Activated T-cell treated with anti-CD3 and anti-CD28 coated beads, Interleukin-2, amount 50 U/mL, for 1 hour (primary cell): ENCODE results near the gene NAA16.
A peak's percentile ranks its signal among the peaks of the same experiment; 100 is the strongest.
"Not testable (repeated sequence)": the region's sequence is repeated elsewhere in the genome, so short reads cannot be mapped to it uniquely, and the experiment has no call there.

Experiments
- DNase-seq: peaks from one replicate; pipeline ENCODE4 v3.0.0-alpha.2; 2020

Gene NAA16

GRCh38 chr13:41310963-41311405, at the start of gene NAA16:
TSS of gene NAA16 (plus strand) at chr13:41311267. CDS start at chr13:41311529, 262 bp downstream.
- DNase-seq: peak; percentile 98

- DNase-seq: peak; percentile 82
Measured at GRCh38 chr13:41263261-41263971, 47.7 kb upstream of the NAA16 start, which contains the start of gene MTRF1. TSS of gene MTRF1 (minus strand) at chr13:41263576. CDS start at chr13:41260907, 2,669 bp downstream.

DNA sequence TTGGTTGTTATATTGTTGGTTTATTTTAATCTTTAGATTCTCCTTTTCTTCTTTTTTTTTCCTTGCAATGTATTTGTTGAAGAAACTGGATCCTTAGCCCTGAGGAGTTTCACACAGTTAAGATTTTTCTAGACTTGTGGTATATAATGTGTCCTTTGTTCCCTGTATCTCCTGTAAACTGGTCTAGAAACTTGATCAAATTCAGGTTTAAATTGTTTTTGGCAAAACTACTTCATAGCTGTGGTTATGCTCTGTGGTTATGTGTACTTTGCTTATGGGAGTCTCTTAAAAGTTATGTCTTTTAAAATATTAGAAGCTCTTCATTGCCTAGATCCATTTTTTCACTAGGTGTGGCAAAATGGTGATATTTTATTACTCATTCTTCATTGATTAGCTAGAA, 44.0 kb upstream of the NAA16 start:
- DNase-seq: no peak

GRCh38 chr13:41268764-41269163, 42.3 kb upstream of the NAA16 start:
- DNase-seq: no peak

GRCh38 chr13:41271456-41272285, 39.4 kb upstream of the NAA16 start:
- DNase-seq: peak; percentile 22

GRCh38 chr13:41273831-41274441, 37.1 kb upstream of the NAA16 start:
- DNase-seq: no peak

GRCh38 chr13:41274881-41275280, 36.2 kb upstream of the NAA16 start:
- no peak for DNase-seq

DNA sequence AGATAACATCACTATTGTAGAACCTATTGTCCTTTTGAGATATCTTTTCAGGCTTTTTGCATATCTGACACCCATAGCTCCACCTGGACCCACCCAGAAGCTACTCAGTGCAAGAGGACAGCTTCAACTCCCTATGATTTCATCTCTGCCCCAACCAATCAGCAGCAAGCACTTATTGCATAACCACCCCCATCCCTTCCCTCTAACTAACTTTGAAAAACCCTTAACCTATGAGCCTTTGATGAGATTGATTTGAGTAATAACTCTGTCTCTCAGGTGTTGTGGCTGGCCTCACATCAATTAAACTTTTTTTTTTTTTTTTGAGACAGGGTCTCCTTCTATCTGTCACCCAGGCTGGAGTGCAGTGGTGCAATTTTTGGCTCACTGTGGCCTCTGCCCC, 34.2 kb upstream of the NAA16 start:
- DNase-seq: no peak

DNA sequence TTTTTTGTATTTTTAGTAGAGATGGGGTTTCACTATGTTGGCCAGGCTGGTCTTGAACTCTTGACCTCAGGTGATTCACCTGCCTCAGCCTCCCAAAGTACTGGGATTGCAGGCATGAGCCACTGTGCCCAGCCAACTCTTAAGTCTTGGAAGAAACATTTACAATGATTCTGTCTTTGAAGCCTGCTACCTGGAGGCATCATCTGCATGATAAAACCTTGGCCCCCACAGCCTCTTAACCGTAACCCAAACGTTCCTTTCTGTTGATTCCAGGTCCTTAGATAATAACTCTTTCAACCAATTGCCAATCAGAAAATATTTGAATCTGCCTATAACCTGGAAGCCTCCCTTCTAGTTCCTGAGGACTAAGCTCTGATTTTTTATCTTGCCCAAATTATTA, 31.9 kb upstream of the NAA16 start:
- DNase-seq: not testable (repeated sequence)

- no peak for DNase-seq
Measured at GRCh38 chr13:41282129-41282571, 28.9 kb upstream of the NAA16 start.

DNA sequence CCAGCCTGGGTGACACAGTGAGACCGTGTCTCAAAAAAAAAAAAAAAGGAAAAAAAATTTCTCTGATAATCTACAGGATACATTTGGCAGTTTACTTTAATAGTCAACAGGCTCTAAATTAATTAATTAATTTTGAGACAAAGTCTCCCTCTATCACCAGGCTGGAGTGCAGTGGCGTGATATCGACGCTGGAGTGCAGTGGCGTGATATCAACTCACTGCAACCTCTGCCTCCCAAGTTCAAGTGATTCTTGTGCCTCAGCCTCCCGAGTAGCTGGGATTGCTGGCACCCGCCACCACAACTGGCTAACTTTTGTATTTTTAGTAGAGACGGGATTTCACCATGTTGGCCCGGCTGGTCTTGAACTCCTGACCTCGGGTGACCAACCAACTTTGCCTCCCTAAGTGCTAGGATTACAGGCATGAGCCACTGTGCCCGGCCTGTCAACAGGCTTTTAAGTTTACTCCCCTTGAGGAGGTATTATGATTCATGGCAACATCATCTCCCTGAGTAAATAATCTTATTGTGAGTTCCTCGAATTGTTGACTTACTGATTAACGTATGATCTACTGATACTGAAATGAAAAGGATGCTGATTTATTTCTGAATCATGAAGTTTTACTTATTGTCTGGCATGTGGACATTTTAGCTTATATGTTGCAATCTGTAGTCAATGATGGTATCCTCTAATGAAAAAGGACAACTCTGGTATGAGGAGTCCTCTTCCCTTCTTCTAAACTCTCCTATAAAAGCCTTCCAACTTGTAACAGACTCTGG, 26.4 kb upstream of the NAA16 start:
- DNase-seq: no peak

DNA sequence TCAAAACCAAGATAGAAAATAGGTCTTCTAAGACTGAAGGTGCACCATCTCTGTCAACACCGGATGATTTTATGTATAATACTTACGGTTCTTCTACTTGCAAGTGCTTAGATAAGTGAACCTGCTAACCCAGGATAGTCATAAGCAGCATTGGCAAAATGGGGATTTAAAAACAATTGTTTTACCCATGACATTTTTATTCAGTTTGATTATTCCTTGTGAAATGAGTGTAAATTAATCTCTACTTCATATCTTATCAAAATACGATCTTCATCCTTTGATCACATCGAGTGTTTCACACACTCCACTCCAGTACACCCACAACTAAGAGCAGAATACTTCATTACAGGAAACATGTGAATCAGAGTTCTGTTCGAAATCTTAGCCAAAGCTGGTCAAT, 24.7 kb upstream of the NAA16 start:
- no peak for DNase-seq

- DNase-seq: no peak
Measured at GRCh38 chr13:41289463-41289881, 21.6 kb upstream of the NAA16 start.

DNA sequence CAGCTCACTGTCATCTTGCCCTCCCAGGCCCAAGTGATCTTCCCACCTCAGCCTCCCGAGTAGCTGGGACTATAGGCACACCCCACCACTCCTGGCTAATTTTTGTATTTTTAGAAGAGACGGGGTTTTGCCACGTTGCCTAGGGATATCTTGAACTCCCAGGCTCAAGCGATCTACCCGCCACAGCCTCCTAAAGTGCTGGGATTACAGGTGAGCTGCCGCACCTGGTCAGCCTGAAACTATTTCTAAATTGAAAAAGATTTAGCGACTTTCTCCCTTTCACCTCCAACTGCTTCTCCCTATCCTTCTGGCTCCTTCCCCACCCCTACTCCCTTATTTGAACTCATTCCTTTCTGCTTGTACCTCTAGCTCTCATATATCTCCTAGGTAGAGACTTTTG, 19.8 kb upstream of the NAA16 start:
- no peak for DNase-seq

GRCh38 chr13:41293272-41293671, 17.8 kb upstream of the NAA16 start:
- no peak for DNase-seq

DNA sequence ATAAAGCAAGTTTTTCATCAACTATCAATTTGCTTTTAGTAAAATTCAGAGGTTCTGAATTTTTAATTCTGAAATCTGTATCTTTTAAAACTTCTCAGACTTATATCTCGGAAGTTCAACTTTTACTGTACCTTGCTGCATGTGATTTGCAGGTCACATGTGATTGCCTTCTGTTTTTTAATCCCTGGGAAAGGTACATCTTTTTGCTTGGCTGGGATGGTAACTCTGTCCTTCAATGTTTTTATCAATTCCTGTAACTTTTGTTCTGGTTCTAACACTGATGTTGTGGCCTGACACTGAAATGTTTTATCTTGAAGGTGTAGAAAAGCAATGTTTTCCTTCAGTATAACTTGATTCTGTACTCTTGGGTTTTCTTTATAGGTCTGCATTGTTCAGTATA, 16.2 kb upstream of the NAA16 start:
- DNase-seq: no peak

DNA sequence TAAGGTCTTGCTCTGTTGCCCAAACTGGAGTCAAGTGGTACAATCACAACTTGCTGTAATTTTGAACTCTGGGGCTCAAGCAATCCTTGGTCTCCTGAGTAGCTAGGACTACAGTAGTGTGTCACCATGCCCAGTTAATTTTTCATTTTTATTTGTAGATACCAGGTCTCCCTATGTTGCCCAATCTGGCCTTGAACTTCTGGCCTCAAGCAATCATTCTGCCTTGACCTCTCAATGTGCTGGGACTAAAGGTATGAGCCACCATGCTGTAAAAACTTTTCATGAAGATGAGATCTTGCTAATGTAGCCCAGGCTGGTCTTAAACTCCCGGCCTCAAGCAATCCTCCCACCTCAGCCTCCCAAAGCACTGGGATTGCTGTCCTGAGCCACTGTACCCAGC, 15.1 kb upstream of the NAA16 start:
- DNase-seq: no peak

- no peak for DNase-seq
Measured at GRCh38 chr13:41296879-41297646, 14.0 kb upstream of the NAA16 start.

DNA sequence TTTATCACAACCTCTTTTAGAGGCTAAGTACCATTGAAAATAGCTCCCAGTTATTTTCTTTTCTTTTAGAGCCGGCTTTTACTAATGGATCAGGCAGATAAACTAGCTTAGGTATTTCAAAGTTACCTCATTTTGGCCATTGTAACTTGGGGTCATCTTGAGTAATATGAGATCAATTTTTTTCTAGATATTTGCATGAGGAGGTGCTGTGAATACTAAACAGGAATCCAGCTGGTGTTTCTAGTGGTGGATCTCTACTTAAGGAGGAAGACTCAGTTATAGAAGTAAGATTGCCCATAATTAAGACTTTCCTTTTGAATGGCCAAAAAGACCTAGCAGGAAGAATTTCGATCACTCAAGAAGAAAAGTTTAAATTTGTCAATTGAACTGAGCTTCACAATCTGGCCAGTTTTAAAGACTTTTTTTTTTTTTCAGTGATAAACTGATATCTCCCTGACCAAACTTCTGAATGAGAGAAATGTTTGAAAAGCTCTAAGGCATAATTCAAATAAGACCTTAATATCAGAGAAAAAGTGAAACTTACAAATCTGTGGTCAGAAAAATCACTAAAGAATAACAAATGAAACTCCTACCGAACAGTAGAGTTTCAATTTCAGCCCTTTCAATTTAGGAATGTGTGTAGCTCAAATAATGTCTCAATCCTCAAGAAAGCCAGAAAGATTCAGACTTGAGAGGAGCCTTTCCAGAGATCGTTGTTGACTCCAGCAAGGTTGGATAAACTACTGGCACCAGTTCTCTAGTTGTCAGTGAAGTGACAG, 11.6 kb upstream of the NAA16 start:
- DNase-seq: no peak

DNA sequence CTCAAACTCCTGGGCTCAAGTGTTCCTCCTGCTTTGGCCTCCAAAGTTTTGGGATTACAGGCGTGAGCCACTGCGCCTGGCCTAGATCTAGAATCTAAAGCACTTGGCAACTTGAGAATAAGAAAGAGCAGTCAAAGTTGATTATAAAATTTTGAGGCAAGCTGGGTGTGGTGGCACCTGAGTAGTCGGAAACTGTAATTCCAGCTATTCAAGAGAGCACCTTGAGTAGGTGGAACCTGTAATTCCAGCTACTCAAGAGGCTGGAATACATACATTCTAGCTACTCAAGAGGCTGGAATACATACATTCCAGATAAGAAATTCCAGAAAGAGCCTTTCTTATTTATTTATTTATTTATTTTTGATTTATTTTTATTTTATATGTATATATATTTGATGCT, 8.3 kb upstream of the NAA16 start:
- DNase-seq: no peak

DNA sequence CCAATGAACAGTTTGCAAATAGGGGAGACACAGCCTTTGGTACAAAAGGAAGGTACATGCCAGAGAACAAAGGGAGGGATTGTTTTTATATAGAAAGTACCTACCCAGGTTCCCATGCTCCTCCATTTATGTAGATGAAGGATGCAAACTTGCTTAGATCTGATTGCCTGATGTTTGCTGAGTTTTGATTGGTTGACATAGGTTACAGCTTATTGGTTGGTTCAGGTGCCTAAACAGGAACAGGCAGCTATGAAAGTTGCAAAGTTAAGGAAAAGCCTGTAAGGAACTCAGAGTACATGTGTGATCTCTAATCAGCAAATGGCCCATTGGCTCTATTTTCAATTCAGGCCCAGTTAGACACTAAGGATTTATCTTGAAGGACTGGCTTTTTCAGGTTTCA, 6.5 kb upstream of the NAA16 start:
- DNase-seq: no peak
